ENCODE results near the gene AGO3.

Gene AGO3

DNA sequence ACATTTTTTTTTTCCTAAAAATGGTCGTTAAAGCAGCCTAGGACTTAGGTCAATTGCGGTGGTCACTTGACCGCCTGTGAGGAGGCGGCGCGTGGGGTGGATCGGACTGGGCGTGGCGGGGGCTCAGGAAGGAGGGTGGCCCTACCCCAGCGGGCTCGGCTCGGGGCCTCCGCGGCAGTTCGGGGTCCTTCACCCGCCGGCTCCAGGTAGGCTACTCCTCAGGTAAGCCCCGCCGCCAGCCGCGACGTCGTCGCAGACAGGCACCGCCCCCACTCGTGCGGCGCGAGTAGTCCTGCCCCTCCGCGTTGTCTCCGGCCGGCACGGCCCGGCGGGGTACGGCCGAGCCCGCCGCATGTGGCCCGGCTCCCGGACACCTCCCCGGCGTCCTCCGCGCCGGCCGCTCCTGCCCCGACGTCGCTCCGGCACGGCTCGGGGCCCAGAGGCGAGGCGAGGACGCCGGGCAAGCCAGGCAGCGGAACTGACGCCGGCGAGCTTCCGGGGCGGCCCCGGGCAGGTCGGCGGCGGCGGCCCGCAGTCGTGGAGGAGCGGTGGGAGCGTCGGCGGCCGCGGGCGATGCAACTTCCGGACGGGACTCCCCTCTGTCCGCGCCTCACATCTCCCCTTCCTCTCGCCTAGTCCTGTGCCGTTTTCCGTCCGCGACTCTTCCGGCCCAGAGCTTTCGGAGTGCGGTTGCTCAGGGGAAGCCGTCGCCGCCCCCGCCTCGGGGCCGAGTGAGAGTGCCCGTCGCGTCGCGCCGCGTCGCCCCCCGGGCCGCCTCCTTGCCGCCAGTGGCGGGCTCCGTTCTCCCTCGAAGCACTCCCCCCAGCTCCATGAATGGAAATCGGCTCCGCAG is at the start of gene AGO3:
AGO3 (plus strand) TSS at position 513 of the 853 bp plus-strand sequence; CDS start at position 835, 322 bp downstream.
- TF ChIP-seq, protein P1, sequence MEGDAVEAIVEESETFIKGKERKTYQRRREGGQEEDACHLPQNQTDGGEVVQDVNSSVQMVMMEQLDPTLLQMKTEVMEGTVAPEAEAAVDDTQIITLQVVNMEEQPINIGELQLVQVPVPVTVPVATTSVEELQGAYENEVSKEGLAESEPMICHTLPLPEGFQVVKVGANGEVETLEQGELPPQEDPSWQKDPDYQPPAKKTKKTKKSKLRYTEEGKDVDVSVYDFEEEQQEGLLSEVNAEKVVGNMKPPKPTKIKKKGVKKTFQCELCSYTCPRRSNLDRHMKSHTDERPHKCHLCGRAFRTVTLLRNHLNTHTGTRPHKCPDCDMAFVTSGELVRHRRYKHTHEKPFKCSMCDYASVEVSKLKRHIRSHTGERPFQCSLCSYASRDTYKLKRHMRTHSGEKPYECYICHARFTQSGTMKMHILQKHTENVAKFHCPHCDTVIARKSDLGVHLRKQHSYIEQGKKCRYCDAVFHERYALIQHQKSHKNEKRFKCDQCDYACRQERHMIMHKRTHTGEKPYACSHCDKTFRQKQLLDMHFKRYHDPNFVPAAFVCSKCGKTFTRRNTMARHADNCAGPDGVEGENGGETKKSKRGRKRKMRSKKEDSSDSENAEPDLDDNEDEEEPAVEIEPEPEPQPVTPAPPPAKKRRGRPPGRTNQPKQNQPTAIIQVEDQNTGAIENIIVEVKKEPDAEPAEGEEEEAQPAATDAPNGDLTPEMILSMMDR (IDR thresholded peaks at IDR 0.05; ENCODE audit: control insufficient read depth, extremely low read depth, insufficient read depth): no peak
- peak; percentile 46 for DNase-seq (ENCODE audit: low read depth)
- H3K4me3 ChIP-seq (ENCODE audit: low read depth, low read length): peak within 1 kb of the TSS; percentile 58

DNA sequence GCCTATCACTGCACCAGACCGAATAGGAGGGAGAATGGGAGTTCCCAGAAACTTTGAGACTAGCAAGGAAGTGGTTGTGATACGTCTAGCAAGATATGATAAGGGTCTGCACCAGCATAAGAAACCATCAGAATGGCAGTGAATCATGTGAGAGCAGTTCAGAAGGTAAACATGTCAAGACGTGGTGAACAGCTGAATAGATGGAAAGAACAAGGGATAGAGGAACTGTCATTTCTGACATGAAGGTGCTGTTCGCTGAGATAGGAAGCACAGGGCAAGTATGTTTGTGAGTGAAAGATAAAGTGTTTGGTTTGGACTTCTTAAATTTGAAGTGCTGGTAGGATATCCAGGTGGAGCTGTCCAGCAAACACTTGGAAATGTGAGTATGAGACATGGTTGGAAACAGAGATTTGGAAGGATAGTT is 49.0 kb upstream of the AGO3 start:
- H3K4me3 ChIP-seq (ENCODE audit: low read depth, low read length): no peak overlapping the region
- TF ChIP-seq, protein P1 (IDR thresholded peaks at IDR 0.05; ENCODE audit: control insufficient read depth, extremely low read depth, insufficient read depth): no peak
- DNase-seq (ENCODE audit: low read depth): no peak

DNA sequence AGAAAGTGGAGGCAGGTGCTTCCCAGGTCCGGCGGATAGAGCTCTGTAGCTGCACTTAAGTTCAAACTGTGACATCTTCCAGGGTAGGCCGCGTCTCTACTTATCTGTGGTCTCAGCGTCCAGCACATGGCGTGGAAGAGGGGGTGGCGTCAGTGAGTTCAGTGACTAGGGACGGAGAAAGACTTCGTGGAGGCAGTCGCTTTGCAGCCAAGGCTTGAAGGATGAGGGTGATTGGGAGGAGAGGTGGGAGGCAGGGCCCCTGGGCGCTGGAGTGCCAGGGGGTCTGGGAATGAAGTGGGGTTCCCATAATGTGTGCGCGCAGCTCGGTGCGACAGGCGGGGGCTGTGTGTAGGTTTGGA is 48.3 kb upstream of the AGO3 start:
- DNase-seq (ENCODE audit: low read depth): no peak
- H3K4me3 ChIP-seq (ENCODE audit: low read depth, low read length): peak overlapping the region; percentile 100
- TF ChIP-seq, protein P1 (IDR thresholded peaks at IDR 0.05; ENCODE audit: control insufficient read depth, extremely low read depth, insufficient read depth): no peak

DNA sequence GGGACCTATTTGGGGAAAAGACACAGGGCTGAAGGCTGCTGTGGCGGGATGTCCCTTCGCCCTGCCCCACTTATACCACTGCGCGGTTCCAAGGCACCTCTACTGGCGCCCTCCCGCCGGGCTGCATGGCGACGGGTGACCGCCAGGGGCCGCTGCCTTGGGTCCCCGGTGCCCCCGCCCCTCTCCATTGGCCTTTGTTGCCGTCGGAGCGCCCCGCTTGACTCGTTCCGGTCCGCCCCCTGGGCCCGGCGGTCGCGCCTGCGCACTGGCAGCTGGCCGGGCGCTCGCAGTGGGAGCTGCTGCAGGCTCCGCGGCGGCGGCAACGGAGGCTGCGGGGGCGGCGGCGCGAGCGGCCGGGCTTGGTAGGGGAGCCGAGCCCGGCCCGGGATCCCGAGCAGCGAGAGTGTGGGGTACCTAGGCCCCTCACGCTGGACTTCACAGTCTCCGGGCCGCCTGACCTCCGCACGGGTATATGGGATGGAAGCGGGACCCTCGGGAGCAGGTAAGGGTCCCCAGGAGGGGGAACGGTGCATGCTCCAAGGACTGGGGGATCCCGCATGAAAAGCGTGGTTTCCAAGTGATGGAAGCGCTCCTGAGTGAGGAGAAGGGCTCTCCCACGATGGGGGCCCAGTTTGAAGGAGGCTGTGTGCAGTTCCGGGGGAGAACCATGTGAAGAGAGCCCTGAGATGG is 47.8 kb upstream of the AGO3 start, which contains the start of gene AGO1:
AGO1 (plus strand) TSS at position 265 of the 690 bp plus-strand sequence; CDS start at position 478, 213 bp downstream.
- TF ChIP-seq, protein P1 (IDR thresholded peaks at IDR 0.05; ENCODE audit: control insufficient read depth, extremely low read depth, insufficient read depth): peak; percentile 98
- H3K4me3 ChIP-seq (ENCODE audit: low read depth, low read length): peak within 1 kb of the TSS; percentile 100
- DNase-seq (ENCODE audit: low read depth): peak; percentile 67

DNA sequence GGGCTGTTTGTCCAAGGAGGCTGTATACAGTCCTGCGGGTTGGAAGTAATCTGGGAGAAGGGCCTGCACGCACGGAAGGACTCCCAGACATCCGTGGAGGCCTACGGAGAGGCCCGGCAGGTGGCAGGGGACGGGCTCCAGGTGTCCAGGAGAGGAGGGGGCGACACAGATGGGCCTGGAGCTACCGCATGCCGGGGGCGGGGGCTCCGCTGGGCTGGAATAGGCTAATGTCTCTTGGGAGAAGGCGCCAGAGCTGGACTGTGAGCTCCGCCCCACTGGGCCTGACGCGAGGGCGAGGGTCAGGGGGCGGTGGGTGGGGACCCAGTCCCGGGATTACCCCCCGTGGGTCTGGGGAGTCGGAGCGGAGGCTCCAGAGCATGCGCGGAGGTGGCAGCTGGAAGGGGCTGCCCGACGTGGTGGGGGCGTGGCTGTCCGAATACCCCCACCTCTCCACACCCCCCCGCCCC is 47.2 kb upstream of the AGO3 start:
- peak overlapping the region; percentile 100 for H3K4me3 ChIP-seq (ENCODE audit: low read depth, low read length)
- no peak for DNase-seq (ENCODE audit: low read depth)

DNA sequence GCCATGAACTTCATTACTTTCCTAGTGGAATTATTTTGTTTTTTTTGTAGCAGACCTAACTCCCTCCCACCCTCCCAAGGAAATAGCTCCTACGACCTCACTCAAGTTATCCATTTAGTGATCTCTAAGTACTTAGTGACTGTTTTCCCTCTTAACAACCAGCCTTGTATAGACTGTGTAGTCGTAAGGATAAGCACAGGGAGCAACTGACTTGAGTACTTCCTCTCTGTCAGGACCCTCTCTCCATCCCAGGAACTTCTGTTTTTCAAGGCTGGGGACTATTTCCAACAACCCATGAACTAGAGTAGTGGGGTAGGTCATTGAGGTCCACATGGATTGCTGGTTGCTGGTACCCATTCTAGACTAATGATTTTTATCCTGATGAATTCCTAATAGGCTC is 46.0 kb upstream of the AGO3 start:
- TF ChIP-seq, protein P1 (IDR thresholded peaks at IDR 0.05; ENCODE audit: control insufficient read depth, extremely low read depth, insufficient read depth): no peak
- no peak for DNase-seq (ENCODE audit: low read depth)
- H3K4me3 ChIP-seq (ENCODE audit: low read depth, low read length): no peak overlapping the region

More for the DNA sequence above, 47.2 kb upstream of the AGO3 start:
- TF ChIP-seq, protein P1 (IDR thresholded peaks at IDR 0.05; ENCODE audit: control insufficient read depth, extremely low read depth, insufficient read depth): no peak

Data from LNCaP clone FGC (cell line).